Measurements from ENCODE around the gene CBL. TPM values are rescaled to one million over a fixed set of nuclear protein-coding genes. Genes with fewer than 3 reads are reported as not detected.

CBL gene
- total and polyA plus RNA-seq, 2 experiments from 2014 or later, result 31.6 to 67.6 TPM

GRCh38 chr11:119192111-119192510 lies 14.0 kb upstream of the CBL start:
- H3K27ac ChIP-seq (ENCODE audit: low read depth), result no peak overlapping the region
- no peaks in the 10 kb centered on the region for H3K9me2 ChIP-seq (ENCODE audit: insufficient read depth)
- no peak overlapping the region for H2AFZ ChIP-seq
- 0 out of 2 replicates have a peak, but pooled peaks cover 3% of the 10 kb centered on the region for H3K4me1 ChIP-seq (ENCODE audit: insufficient read depth)
- H3K4me1 Mint-ChIP-seq, result peaks cover 17% of the 10 kb centered on the region
- no peak for TF ChIP-seq STAT1 (IDR thresholded peaks at IDR 0.05; ENCODE audit: unreplicated experiment)
- TF ChIP-seq ETS1 (IDR thresholded peaks at IDR 0.05), result no peak
- no peak for TF ChIP-seq ZNF331 (CRISPR knock-in tag; IDR thresholded peaks at IDR 0.05; ENCODE audit: low read depth)
- no peak for TF ChIP-seq CTCF (conservative IDR thresholded peaks at IDR 0.05; ENCODE audit: low read depth in 2 of 2)
- no peak for TF ChIP-seq EZH2 (IDR thresholded peaks at IDR 0.05; ENCODE audit: low read depth, unreplicated experiment)
- no peak for TF ChIP-seq ZNF114 (CRISPR knock-in tag; IDR thresholded peaks at IDR 0.05)
- no peak for TF ChIP-seq EZH2phosphoT487 (IDR thresholded peaks at IDR 0.05; ENCODE audit: unreplicated experiment)
- no peak for TF ChIP-seq JUNB (IDR thresholded peaks at IDR 0.05; ENCODE audit: unreplicated experiment)
- no peak for TF ChIP-seq CREB1 (CRISPR knock-in tag; IDR thresholded peaks at IDR 0.05; ENCODE audit: low read depth)
- H3K79me2 ChIP-seq (replicated peaks; ENCODE audit: insufficient read depth), result no peaks in the 10 kb centered on the region
- ATAC-seq (no peak), DNase-seq (ENCODE audit: low spot score) (no peak)
- H3K27ac Mint-ChIP-seq, result no peak overlapping the region
- H3K4me3 Mint-ChIP-seq, result no peak overlapping the region
- no peak overlapping the region for H3K4me2 ChIP-seq
- no peaks in the 10 kb centered on the region for H3K36me3 Mint-ChIP-seq (ENCODE audit: low read depth)
- H3K27me3 Mint-ChIP-seq (ENCODE audit: insufficient read depth, low read depth, poor library complexity), result peaks cover 8% of the 10 kb centered on the region
- no peak overlapping the region for H3K4me3 ChIP-seq
- H3K36me3 ChIP-seq (ENCODE audit: insufficient read depth), result no peaks in the 10 kb centered on the region
- H3K27me3 ChIP-seq (ENCODE audit: insufficient read depth), result no peaks in the 10 kb centered on the region
- no peaks in the 10 kb centered on the region for H3F3A ChIP-seq (replicated peaks; ENCODE audit: low read depth)
- no peaks in the 10 kb centered on the region for H3K9me3 Mint-ChIP-seq
- H4K20me1 ChIP-seq (replicated peaks; ENCODE audit: insufficient read depth), result no peaks in the 10 kb centered on the region

DNA sequence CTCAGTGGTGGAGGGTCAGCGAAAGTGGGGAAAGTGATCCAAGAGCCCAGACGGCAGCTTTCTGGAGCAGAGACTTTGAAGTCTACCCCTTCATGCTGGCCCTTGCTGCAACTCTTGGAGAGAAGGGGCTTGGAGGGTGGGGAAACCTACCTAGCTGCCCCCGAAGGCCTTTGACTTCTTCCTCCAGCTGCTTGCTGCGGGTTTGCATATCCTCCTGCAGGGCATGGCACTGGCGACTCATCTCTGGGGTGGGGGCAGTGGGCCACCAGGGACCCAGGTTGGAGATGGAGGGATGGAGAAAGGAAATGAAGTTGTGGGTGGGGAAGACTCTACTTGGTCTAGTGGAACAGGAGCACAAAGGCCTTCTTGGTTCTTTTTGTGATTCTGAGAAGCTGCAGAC lies 13.1 kb upstream of the CBL start:
- Mint-ChIP-seq H3K27me3 (ENCODE audit: insufficient read depth, low read depth, poor library complexity) (peaks cover 8% of the 10 kb centered on the region), H3K4me1 (peaks cover 19% of the 10 kb centered on the region), H3K27ac (no peak overlapping the region), H3K36me3 (ENCODE audit: low read depth) (no peaks in the 10 kb centered on the region), H3K9me3 (no peaks in the 10 kb centered on the region), H3K4me3 (no peak overlapping the region)
- no peaks in the 10 kb centered on the region for H3F3A ChIP-seq (replicated peaks; ENCODE audit: low read depth)
- no peak for DNase-seq (ENCODE audit: low spot score)
- H4K20me1 ChIP-seq (replicated peaks; ENCODE audit: insufficient read depth), result no peaks in the 10 kb centered on the region
- no peak overlapping the region for H3K4me2 ChIP-seq
- no peaks in the 10 kb centered on the region for H3K79me2 ChIP-seq (replicated peaks; ENCODE audit: insufficient read depth)
- ATAC-seq, result no peak
- no peaks in the 10 kb centered on the region for H3K27me3 ChIP-seq (ENCODE audit: insufficient read depth)
- no peak overlapping the region for H3K27ac ChIP-seq (ENCODE audit: low read depth)
- no peaks in the 10 kb centered on the region for H3K9me2 ChIP-seq (ENCODE audit: insufficient read depth)
- H3K36me3 ChIP-seq (ENCODE audit: insufficient read depth), result no peaks in the 10 kb centered on the region
- H2AFZ ChIP-seq, result no peak overlapping the region
- H3K4me3 ChIP-seq, result no peak overlapping the region
- H3K4me1 ChIP-seq (ENCODE audit: insufficient read depth), result 0 out of 2 replicates have a peak, but pooled peaks cover 3% of the 10 kb centered on the region
- TF ChIP-seq EZH2 (IDR thresholded peaks at IDR 0.05; ENCODE audit: low read depth, unreplicated experiment) (no peak), ZNF462 (CRISPR knock-in tag; IDR thresholded peaks at IDR 0.05) (no peak)

Data from GM23338 (cell line).